KMS-11 (cell line): Measurements from ENCODE around the gene NKD1.

Experiments used
- H2AFZ ChIP-seq: fragments of 200-600 bp; sonication (generic); 2 replicates; pipeline ENCODE4 v1.6.1; 2016; ENCODE audit warnings: antibody characterized with exemption, mixed run types, low read depth
- H3K27ac ChIP-seq: fragments of 200-600 bp; sonication (generic); 2 replicates; pipeline ENCODE4 v1.6.1; 2016; ENCODE audit warnings: mild to moderate bottlenecking, mixed run types
- H3K27me3 ChIP-seq: fragments of 200-600 bp; sonication (generic); 2 replicates; pipeline ENCODE4 v1.6.1; 2017; ENCODE audit warnings: mild to moderate bottlenecking, low read depth, mixed run types, moderate library complexity; ENCODE audit not compliant: insufficient read depth
- H3K36me3 ChIP-seq: fragments of 200-600 bp; sonication (generic); 2 replicates; pipeline ENCODE4 v1.6.1; 2017; ENCODE audit warnings: mild to moderate bottlenecking, mixed run types; ENCODE audit not compliant: insufficient read depth
- H3K4me1 ChIP-seq: fragments of 200-600 bp; sonication (generic); 2 replicates; pipeline ENCODE4 v1.6.1; 2016; ENCODE audit warnings: mild to moderate bottlenecking, low read depth, mixed run types; ENCODE audit not compliant: poor library complexity, severe bottlenecking
- H3K4me2 ChIP-seq: fragments of 200-600 bp; sonication (generic); 2 replicates; pipeline ENCODE4 v1.7.0; 2016; ENCODE audit warnings: mild to moderate bottlenecking, mixed run types
- H3K4me3 ChIP-seq: fragments of 200-600 bp; sonication (generic); IDR thresholded peaks from 2 replicates; pipeline ENCODE4 v1.6.1; 2017; ENCODE audit warnings: low read depth, low read length, mixed read lengths; ENCODE audit not compliant: insufficient read depth
- H3K79me2 ChIP-seq: fragments of 200-600 bp; sonication (generic); 2 replicates; pipeline ENCODE4 v1.6.1; 2016; ENCODE audit warnings: low read depth, mixed run types; ENCODE audit not compliant: insufficient read depth
- H3K9ac ChIP-seq: fragments of 200-600 bp; sonication (generic); 2 replicates; pipeline ENCODE4 v1.6.1; 2016; ENCODE audit warnings: mild to moderate bottlenecking, mixed run types
- H4K20me1 ChIP-seq: fragments of 200-600 bp; sonication (generic); 2 replicates; pipeline ENCODE4 v1.6.1; 2016; ENCODE audit warnings: mild to moderate bottlenecking, mixed run types; ENCODE audit not compliant: insufficient read depth
- TF ChIP-seq, protein P1 (sequence below): fragments of 200-600 bp; sonication (generic); conservative IDR thresholded peaks from 2 replicates; pipeline ENCODE4 v1.6.1; 2017; ENCODE audit warnings: low read depth, mild to moderate bottlenecking, antibody characterized with exemption, low read length, moderate library complexity, mixed read lengths

NKD1 gene

DNA sequence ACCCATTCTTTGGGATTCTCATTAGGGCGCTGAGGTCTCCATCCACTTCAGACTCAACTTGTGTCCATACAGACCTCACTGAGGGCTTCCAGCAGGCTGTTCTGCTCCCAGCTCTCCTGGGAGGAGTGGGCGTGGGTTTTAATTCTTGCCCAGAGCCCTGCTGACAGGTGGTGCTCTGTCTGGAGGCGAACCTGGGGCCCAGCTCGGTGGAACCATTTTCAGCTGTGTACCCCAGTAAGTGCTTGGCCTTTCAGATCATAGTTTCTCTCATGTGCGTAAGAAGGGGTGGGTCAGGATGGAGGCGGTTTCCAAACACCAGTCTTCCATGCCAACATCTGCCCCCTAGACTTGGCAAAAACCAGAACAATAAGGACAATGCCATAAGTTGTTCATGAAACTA is 21.4 kb upstream of the NKD1 start:
- Histone ChIP-seq H3K79me2 (no peaks in the 10 kb centered on the region), H3K4me1 (no peaks in the 10 kb centered on the region), H3K9ac (no peak overlapping the region), H3K4me2 (no peak overlapping the region), H4K20me1 (no peaks in the 10 kb centered on the region), H3K36me3 (no peaks in the 10 kb centered on the region), H3K27ac (no peak overlapping the region), H3K4me3 (no peak overlapping the region), H3K27me3 (no peaks in the 10 kb centered on the region), H2AFZ (no peak overlapping the region)
- TF ChIP-seq, protein P1, sequence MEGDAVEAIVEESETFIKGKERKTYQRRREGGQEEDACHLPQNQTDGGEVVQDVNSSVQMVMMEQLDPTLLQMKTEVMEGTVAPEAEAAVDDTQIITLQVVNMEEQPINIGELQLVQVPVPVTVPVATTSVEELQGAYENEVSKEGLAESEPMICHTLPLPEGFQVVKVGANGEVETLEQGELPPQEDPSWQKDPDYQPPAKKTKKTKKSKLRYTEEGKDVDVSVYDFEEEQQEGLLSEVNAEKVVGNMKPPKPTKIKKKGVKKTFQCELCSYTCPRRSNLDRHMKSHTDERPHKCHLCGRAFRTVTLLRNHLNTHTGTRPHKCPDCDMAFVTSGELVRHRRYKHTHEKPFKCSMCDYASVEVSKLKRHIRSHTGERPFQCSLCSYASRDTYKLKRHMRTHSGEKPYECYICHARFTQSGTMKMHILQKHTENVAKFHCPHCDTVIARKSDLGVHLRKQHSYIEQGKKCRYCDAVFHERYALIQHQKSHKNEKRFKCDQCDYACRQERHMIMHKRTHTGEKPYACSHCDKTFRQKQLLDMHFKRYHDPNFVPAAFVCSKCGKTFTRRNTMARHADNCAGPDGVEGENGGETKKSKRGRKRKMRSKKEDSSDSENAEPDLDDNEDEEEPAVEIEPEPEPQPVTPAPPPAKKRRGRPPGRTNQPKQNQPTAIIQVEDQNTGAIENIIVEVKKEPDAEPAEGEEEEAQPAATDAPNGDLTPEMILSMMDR: no peak

DNA sequence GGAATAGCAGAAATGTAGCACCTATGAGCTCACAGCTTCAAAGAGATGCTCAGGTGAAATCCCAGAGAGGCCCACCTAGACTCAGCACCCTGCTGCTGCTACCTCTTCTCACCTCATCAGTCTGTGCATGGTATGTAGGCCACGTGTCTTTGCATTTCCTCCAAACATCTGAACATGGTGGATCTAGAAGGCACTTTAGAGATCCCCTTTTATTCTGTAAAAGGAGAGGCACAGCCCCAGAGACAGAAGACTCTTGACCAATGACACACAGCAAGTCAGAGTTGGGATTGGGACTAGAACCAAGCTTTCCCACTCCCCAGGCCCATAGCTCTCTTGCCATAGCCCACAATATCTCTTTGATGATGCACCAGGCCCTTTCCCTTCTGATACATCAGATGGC is 19.4 kb upstream of the NKD1 start:
- no peaks in the 10 kb centered on the region for H3K4me1 ChIP-seq
- no peak overlapping the region for H3K4me3 ChIP-seq
- H3K27ac ChIP-seq: no peak overlapping the region
- H3K9ac ChIP-seq: no peak overlapping the region
- H4K20me1 ChIP-seq: no peaks in the 10 kb centered on the region
- no peaks in the 10 kb centered on the region for H3K27me3 ChIP-seq
- H3K4me2 ChIP-seq: no peak overlapping the region
- H3K36me3 ChIP-seq: no peaks in the 10 kb centered on the region
- TF ChIP-seq, protein P1: no peak
- H3K79me2 ChIP-seq: no peaks in the 10 kb centered on the region
- no peak overlapping the region for H2AFZ ChIP-seq

DNA sequence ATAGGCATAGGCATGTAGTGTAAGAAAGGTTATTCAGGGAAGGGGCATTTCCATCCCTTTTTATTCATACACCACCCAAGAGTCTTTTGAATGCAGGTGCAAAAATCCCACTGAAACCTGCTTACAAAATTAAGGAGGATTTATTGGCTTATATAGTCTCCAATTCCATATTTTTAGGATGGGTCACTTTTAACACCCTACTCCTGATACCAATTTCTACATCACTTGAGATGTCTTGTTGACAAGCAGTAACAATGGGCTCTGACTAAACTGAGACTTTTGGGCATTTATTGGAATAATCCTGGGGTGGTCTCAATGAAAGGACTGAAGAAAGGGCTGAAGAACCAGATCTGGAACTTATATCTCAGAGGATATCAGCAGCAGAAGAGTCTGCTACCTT is 18.9 kb upstream of the NKD1 start:
- Histone ChIP-seq H3K4me2 (no peak overlapping the region), H3K79me2 (no peaks in the 10 kb centered on the region), H2AFZ (no peak overlapping the region), H3K4me3 (no peak overlapping the region), H3K36me3 (no peaks in the 10 kb centered on the region), H3K4me1 (no peaks in the 10 kb centered on the region), H3K9ac (no peak overlapping the region), H4K20me1 (no peaks in the 10 kb centered on the region), H3K27me3 (no peaks in the 10 kb centered on the region), H3K27ac (no peak overlapping the region)
- TF ChIP-seq, protein P1: no peak

DNA sequence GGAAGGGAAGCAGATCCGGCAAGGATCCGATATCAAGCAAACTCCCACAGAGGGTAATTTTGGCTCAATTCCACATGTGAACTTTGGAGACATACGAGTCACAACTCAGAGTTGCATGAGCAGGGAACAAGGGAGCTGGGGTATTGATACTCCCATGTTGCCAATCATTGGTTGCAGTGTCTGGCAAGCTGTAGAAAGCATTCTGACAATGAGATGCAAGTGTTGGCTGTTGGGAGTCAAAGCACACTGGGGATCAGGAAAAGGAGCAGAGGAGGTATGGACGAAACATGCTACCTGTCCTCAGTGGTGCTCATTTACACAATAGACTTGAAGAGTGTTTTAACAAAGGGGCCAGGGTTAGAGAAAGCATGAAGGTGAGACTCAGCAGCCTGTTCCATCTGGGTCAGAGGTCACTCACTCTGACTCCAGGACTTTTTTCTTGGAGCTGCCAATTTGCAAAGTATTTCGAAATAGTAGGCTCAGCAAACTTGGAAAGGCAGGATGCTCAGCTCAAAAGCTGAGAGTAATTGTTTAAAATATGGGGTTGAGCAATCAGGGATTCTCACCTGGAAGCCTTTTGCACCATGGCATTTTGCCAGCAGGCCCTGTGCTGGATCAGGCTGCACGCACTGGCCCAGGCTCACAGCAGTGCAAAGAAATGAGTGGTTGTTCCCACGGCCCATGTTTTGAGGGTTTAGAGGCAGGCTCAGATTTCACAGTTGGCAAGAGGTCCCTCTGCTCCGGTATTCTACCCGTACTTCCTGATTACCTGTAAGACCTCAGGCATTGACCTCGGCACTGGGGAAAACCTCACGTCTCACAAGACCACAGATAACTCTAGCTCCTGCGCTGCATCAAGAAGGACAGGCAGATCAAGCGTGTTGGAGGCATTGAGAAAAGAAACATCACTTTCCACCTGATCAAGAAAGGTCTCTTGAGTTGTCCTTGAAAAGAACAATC is 17.6 kb upstream of the NKD1 start:
- no peak overlapping the region for H3K9ac ChIP-seq
- H3K4me1 ChIP-seq: no peaks in the 10 kb centered on the region
- no peaks in the 10 kb centered on the region for H3K79me2 ChIP-seq
- H3K27ac ChIP-seq: no peak overlapping the region
- no peak overlapping the region for H3K4me2 ChIP-seq
- H3K27me3 ChIP-seq: no peaks in the 10 kb centered on the region
- no peaks in the 10 kb centered on the region for H4K20me1 ChIP-seq
- H3K36me3 ChIP-seq: no peaks in the 10 kb centered on the region
- TF ChIP-seq, protein P1: no peak
- no peak overlapping the region for H3K4me3 ChIP-seq
- H2AFZ ChIP-seq: no peak overlapping the region
